Gastroesophageal sphincter (tissue), 3 donors: ENCODE measurements around the gene CNKSR3.

Source experiments
- POLR2A ChIP-seq, 2 donors: fragments of 450-650 bp; IDR thresholded peaks; one replicate each; pipeline ENCODE4 v1.6.1; 2017; ENCODE audit warnings: antibody characterized with exemption in 2 of 2, mild to moderate bottlenecking in 2 of 2, moderate library complexity in 1 of 2
- POLR2AphosphoS5 ChIP-seq: sonication (generic); formaldehyde crosslinking; IDR thresholded peaks from one replicate; pipeline ENCODE4 v1.6.1; 2017; ENCODE audit warnings: antibody characterized with exemption
- TF ChIP-seq, protein P1 (sequence below), 4 experiments: fragments of 200-600 bp in 2 of 4; fragments of 450-650 bp in 2 of 4; sonication (generic) in 1 of 4; IDR thresholded peaks; one replicate each; pipeline ENCODE4 v1.5.1; 2017 to 2019; ENCODE audit warnings: antibody characterized with exemption in 4 of 4, mild to moderate bottlenecking in 2 of 4, moderate library complexity in 2 of 4

DNA sequence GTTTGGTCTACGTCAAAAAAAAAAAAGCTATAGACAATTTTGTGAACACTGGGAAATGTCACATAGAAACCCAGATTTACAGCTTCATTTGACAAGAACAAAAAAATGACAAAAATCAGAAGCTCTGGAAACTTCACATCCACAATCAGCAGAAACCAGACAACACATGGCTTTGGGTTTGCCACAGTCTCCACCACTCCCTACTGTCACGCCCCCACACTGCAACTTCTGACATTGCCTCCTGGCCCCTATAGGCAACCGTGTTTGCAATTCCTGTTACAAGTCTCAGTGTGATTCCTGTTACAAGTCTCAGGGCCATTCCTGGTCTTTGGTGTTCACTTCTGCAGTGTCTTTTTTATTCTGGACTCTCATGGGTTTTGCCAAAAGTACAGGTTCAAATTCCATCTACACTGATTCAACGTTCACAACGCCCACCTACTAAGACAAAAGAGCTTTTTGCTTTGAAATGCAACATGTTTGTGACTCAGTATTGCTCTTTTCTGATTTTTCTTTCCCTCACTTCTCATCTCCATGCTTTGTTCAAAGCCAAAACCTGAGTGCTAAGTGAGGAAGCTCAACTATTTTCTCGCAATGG lies 12.0 kb downstream of the CNKSR3 start:
- TF ChIP-seq, protein P1, sequence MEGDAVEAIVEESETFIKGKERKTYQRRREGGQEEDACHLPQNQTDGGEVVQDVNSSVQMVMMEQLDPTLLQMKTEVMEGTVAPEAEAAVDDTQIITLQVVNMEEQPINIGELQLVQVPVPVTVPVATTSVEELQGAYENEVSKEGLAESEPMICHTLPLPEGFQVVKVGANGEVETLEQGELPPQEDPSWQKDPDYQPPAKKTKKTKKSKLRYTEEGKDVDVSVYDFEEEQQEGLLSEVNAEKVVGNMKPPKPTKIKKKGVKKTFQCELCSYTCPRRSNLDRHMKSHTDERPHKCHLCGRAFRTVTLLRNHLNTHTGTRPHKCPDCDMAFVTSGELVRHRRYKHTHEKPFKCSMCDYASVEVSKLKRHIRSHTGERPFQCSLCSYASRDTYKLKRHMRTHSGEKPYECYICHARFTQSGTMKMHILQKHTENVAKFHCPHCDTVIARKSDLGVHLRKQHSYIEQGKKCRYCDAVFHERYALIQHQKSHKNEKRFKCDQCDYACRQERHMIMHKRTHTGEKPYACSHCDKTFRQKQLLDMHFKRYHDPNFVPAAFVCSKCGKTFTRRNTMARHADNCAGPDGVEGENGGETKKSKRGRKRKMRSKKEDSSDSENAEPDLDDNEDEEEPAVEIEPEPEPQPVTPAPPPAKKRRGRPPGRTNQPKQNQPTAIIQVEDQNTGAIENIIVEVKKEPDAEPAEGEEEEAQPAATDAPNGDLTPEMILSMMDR (IDR thresholded peaks at IDR 0.05), result no peak
- TF ChIP-seq POLR2AphosphoS5 (no peak), POLR2A (IDR thresholded peaks at IDR 0.05) (no peak)
